ENCODE data around the gene CIROP.

Gene CIROP

GRCh38 chr14:23101213-23101970 lies 3.4 kb downstream of the CIROP start:
- TF ChIP-seq CREB5 (CRISPR knock-in tag; IDR thresholded peaks at IDR 0.05; ENCODE audit: low read depth): no peak
- TF ChIP-seq POU6F1 (CRISPR knock-in tag; IDR thresholded peaks at IDR 0.05; ENCODE audit: borderline replicate concordance, low read depth): no peak
- no peak for TF ChIP-seq CSRNP3 (CRISPR knock-in tag; IDR thresholded peaks at IDR 0.05)
- TF ChIP-seq ESRRG (CRISPR knock-in tag; IDR thresholded peaks at IDR 0.05): no peak
- no peak for TF ChIP-seq ZNF70 (CRISPR knock-in tag; IDR thresholded peaks at IDR 0.05)
- TF ChIP-seq SNAI2 (CRISPR knock-in tag; IDR thresholded peaks at IDR 0.05): no peak
- TF ChIP-seq TOX (CRISPR knock-in tag; IDR thresholded peaks at IDR 0.05; ENCODE audit: borderline replicate concordance): no peak
- no peak for TF ChIP-seq ISL1 (CRISPR knock-in tag; IDR thresholded peaks at IDR 0.05)
- no peak for TF ChIP-seq ZC3H10 (CRISPR knock-in tag; IDR thresholded peaks at IDR 0.05)
- no peak for TF ChIP-seq PATZ1 (CRISPR knock-in tag; IDR thresholded peaks at IDR 0.05; ENCODE audit: borderline replicate concordance)
- no peak for TF ChIP-seq BACH2 (CRISPR knock-in tag; IDR thresholded peaks at IDR 0.05; ENCODE audit: borderline replicate concordance)
- TF ChIP-seq GLIS3 (CRISPR knock-in tag; IDR thresholded peaks at IDR 0.05): no peak
- TF ChIP-seq TSHZ2 (CRISPR knock-in tag; IDR thresholded peaks at IDR 0.05): no peak
- no peak; the same call in 2 of the 3 replicates for ATAC-seq

- ATAC-seq: no peak
- TF ChIP-seq ZFP30 (CRISPR knock-in tag; IDR thresholded peaks at IDR 0.05): no peak
- TF ChIP-seq RARB (CRISPR knock-in tag; IDR thresholded peaks at IDR 0.05): no peak
- TF ChIP-seq TCF4 (CRISPR knock-in tag; IDR thresholded peaks at IDR 0.05; ENCODE audit: borderline replicate concordance): no peak
- no peak for TF ChIP-seq OSR1 (CRISPR knock-in tag; IDR thresholded peaks at IDR 0.05)
- TF ChIP-seq CSDC2 (CRISPR knock-in tag; IDR thresholded peaks at IDR 0.05): no peak
- TF ChIP-seq ZFP3 (CRISPR knock-in tag; IDR thresholded peaks at IDR 0.05): no peak
- TF ChIP-seq CSRNP3 (CRISPR knock-in tag; IDR thresholded peaks at IDR 0.05): no peak
- no peak for TF ChIP-seq ZC3H10 (CRISPR knock-in tag; IDR thresholded peaks at IDR 0.05)
- no peak for TF ChIP-seq ZNF565 (CRISPR knock-in tag; conservative IDR thresholded peaks at IDR 0.05; ENCODE audit: low read depth)
- TF ChIP-seq BACH2 (CRISPR knock-in tag; IDR thresholded peaks at IDR 0.05; ENCODE audit: borderline replicate concordance): no peak
- TF ChIP-seq ZNF70 (CRISPR knock-in tag; IDR thresholded peaks at IDR 0.05): no peak
- TF ChIP-seq PPARA (CRISPR knock-in tag; IDR thresholded peaks at IDR 0.05; ENCODE audit: borderline replicate concordance): no peak
- TF ChIP-seq PATZ1 (CRISPR knock-in tag; IDR thresholded peaks at IDR 0.05; ENCODE audit: borderline replicate concordance): no peak
- no peak for TF ChIP-seq GLIS3 (CRISPR knock-in tag; IDR thresholded peaks at IDR 0.05)
- no peak for TF ChIP-seq CREB5 (CRISPR knock-in tag; IDR thresholded peaks at IDR 0.05; ENCODE audit: low read depth)
- no peak for TF ChIP-seq SNAI2 (CRISPR knock-in tag; IDR thresholded peaks at IDR 0.05)
Measured at GRCh38 chr14:23099212-23099861, 5.5 kb downstream of the CIROP start.
